GM12875 (cell line): ENCODE data around the gene HCN3.
"Not testable (repeated sequence)": the region's sequence is repeated elsewhere in the genome, so short reads cannot be mapped to it uniquely, and the experiment has no call there.

Experiments
- H3K4me3 ChIP-seq: one replicate; pipeline ENCODE4 v1.5.1; 2011; ENCODE audit warnings: low read depth, low read length, control low read depth
- TF ChIP-seq, protein P1 (sequence below): IDR thresholded peaks from 2 replicates; pipeline ENCODE4 v1.5.1; 2011; ENCODE audit warnings: low read depth, mild to moderate bottlenecking, control low read depth, inconsistent platforms, low read length, moderate library complexity, borderline replicate concordance; ENCODE audit not compliant: insufficient read depth

HCN3 gene

DNA sequence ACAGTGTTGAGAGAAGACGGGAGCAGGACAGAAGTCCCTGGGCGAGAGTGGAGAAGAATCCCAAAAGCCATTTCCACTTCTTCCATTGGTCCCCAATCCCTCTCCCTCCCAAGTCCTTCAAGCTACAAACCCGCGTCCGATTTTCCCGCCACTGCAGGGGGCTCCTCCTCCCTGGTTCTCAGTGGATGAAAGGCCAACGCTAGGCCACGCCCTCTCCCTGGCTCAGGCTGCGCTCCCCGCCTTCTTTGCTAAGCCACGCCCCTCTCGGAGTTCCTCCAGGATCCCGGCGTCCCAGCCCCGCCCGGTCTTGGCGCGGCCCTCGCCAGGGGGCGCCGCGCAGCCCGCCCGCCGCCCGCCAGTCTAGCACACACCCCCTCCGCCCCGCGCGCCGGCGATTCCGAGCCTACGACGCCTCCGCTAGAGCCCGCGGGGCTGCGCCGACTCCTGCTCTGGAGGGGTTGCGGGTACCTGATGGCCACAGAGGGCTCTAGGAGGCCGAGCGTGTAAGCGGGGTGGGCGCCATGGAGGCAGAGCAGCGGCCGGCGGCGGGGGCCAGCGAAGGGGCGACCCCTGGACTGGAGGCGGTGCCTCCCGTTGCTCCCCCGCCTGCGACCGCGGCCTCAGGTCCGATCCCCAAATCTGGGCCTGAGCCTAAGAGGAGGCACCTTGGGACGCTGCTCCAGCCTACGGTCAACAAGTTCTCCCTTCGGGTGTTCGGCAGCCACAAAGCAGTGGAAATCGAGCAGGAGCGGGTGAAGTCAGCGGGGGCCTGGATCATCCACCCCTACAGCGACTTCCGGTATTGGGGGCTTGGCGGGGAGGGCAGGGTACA is at the start of gene HCN3:
Gene HCN3, plus strand, starts transcription at position 394 of the 832 bp plus-strand sequence. Its CDS starts 128 bp downstream, at position 522.
- peak within 1 kb of the TSS; percentile 64 for H3K4me3 ChIP-seq
- TF ChIP-seq, protein P1, sequence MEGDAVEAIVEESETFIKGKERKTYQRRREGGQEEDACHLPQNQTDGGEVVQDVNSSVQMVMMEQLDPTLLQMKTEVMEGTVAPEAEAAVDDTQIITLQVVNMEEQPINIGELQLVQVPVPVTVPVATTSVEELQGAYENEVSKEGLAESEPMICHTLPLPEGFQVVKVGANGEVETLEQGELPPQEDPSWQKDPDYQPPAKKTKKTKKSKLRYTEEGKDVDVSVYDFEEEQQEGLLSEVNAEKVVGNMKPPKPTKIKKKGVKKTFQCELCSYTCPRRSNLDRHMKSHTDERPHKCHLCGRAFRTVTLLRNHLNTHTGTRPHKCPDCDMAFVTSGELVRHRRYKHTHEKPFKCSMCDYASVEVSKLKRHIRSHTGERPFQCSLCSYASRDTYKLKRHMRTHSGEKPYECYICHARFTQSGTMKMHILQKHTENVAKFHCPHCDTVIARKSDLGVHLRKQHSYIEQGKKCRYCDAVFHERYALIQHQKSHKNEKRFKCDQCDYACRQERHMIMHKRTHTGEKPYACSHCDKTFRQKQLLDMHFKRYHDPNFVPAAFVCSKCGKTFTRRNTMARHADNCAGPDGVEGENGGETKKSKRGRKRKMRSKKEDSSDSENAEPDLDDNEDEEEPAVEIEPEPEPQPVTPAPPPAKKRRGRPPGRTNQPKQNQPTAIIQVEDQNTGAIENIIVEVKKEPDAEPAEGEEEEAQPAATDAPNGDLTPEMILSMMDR: peak; percentile 70

DNA sequence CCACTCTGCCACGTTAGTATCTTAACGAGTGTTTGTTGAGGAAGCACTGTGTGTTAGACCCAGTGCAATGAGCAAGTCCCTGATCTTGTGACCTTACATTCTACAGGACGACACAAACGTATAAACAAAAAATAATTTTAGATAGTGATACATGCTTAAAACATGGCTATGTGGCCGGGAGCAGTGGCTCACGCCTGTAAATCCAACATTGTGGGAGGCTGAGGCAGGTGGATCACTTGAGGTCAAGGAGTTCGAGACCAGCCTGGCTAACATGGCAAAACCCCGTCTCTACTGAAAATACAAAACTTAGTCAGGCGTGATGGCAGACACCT is 49.2 kb upstream of the HCN3 start:
- TF ChIP-seq, protein P1: no peak
- peak overlapping the region; percentile 48 for H3K4me3 ChIP-seq

DNA sequence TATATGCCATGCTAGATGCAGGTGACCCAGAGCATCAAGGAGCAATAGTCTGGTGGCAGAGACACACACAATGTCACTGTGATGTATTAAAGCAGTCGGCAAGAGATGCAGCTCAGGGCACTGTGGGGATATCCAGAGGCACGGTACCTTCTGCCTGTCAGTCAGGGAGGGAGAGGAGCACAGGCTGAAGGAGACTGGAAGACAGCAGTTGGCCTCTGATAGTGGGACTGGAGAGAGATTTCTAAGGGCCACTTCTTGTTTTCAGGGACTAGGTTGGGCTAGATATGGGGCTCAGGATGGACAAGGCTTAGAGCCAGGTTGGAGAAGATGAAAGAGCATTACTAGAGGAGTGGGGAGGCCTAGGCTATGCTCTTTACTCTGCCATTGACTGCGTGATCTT is 46.0 kb upstream of the HCN3 start:
- not testable (repeated sequence) for H3K4me3 ChIP-seq

DNA sequence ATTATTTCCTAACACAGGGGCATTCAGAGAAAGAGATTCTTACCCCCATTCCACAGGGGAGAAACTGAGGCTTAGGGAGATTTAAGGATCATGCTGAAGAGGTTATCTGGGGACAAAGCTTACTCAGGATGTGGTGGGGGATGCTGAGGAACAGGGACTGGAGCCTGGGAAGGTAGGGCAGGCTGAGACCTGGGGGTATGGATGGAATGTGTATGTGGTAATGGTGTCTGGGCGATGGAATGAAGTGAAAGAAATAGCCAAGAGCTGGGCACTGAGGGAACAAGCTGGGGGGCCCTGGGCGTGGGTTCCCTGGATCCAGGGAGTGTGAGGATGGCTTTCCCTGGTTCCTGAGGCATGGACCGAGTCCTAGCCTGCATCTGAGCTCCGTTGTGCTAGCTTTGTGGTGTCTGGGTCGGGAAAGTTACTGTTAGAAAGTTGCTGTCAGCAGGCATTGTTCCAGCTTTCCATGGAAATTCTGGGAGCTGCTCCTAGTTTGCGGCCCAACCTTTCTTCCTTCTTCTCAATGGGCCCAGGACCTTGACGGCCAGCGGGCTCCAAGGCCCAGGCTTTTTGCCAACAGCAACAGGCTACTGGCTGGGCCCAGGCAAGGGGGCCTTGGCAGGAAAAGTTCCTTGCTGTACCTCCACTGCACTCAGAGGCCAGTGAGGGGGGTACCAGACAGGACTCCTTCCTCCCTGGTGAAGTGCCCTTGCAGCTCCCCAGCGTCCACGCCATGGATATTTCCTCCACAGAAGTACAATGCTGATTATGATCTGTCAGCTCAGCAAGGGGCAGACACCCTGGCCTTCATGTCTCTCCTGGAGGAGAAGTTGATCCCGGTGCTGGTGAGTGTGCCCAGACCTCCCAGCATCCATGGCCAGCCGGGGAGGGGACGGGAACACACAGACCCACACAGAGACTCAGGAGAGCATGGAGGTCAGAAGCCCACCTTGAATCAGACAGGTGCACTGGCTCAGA is 45.0 kb upstream of the HCN3 start:
- H3K4me3 ChIP-seq: not testable (repeated sequence)

DNA sequence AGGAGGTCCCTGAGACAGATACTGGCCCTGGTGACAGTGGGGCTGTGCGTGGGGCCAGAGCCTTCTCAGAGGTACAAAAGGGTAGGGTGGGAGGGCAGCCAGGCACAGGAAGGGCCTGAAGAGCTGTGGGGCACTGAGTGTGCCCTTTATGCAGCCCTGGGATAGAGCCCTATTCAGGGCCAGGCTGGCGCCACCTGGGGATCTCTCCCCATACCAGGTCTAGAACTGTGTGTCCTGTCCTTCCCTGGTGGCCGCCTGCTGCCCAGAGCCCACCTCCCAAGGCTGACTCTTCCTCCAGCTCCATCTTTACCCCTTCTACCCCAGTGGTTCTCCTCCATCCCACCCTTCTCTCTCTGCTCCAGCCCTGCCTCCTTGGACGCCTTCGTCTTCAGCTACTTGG is 43.8 kb upstream of the HCN3 start:
- not testable (repeated sequence) for H3K4me3 ChIP-seq

DNA sequence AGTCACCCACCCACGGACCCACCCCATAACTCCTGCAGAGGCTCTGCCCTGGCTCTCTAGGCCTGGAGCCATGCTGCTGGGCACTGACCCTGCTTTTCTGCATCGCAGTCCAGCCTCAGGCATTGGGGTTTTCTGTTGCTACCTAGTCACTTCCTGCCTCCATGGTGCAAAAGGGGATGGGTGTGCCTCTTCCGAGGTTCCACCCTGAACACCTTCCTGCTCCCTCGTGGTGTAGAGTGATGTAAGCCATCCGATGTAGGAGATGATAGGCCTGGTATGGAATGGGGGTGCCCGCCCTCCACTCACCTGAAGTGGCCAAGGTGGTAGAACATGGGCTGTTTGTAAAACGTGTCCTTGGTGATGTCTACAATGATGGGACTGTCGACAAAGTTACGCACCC is 41.9 kb upstream of the HCN3 start:
- not testable (repeated sequence) for H3K4me3 ChIP-seq

DNA sequence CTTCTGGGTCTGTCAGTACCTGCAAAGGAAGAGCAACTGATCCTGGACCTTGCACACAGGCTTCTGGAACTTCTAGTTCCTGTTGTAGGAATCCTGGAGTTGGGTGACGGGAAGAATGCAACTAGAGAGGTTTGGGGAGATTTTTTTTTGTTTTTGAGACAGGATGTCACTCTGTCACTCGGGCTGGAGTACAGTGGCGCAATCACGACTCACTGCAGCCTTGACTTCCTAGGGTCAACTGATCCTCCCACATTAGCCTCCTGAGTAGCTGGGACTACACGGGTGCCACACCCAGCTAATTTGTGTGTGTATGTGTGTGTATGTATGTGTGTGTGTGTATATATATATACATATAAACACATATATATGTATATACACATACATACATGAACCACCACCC is 40.8 kb upstream of the HCN3 start:
- no peak overlapping the region for H3K4me3 ChIP-seq
- TF ChIP-seq, protein P1: no peak

DNA sequence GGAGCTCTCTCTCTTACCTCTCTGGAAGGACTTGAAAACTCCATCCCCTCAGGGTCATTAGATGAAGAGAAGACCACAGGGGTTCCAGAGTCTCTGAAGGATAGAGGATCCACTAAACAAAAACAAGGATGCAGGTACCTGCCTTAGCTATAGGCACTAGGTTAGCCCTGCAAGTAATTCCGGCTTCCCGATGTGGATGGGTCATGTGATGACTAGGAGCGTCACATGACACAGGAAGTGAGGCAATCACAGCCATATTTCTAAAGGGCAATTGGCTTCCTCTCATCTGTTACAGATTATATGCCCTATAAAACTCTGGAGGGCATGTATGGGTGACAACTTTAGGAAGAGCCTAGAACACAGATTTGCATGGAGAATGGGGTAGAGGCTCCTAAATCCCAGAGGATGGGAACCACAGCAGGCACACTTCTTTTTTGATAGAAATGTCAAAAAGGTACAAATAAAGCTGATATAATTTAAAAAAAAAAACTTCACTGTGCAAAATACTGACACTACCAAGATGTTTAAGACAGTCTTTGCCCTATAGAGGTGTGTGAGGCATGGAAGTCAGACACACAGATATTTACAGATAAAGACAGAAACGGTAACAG is 36.1 kb upstream of the HCN3 start:
- H3K4me3 ChIP-seq: peak overlapping the region; percentile 47
- TF ChIP-seq, protein P1: no peak

DNA sequence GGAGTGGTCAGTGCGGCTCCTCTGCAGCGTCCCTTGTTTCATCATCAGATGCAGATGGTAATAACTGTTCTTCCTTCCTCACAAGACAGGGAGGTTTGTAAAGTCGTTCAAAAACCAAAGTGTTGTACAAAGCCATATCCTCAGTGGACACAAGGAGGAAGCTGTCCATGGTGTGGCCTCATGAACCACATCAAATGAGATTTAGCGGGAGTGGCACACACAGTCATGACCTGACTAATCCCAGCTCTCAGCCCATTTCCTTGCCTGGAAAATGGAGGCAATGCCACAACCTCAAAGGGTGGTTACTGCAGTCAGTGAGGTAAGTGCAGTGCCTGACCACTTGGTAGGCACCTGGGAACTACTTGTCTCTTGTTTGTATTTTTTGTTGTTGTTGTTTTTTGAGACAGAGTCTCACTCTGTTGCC is 35.4 kb upstream of the HCN3 start:
- H3K4me3 ChIP-seq: no peak overlapping the region
- TF ChIP-seq, protein P1: no peak
